A673 (cell line): Measurements from ENCODE around the gene NLGN4Y.

Source experiments
- CTCF ChIP-seq: fragments of 300-800, 200-600 bp; sonication (generic); conservative IDR thresholded peaks from 2 replicates; pipeline ENCODE4 v1.5.1; 2017; ENCODE audit warnings: low read depth, mild to moderate bottlenecking, antibody characterized with exemption, low read length, moderate library complexity, mixed read lengths
- EZH2 ChIP-seq: fragments of 200-600 bp; sonication (generic); IDR thresholded peaks from 2 replicates; pipeline ENCODE4 v1.6.1; 2017; ENCODE audit warnings: borderline replicate concordance, low read depth, mild to moderate bottlenecking, mixed read lengths, antibody characterized with exemption, low read length; ENCODE audit not compliant: poor library complexity, severe bottlenecking

GRCh38 chrY:14528361-14528760 lies 4.0 kb downstream of the NLGN4Y start:
- TF ChIP-seq CTCF: no peak
- TF ChIP-seq EZH2: no peak
